Parathyroid adenoma (tissue), 2 donors: ENCODE data around the gene EDIL3.

ENCODE experiments used
- H2AFZ ChIP-seq: fragments of 300-600 bp; sonication (generic); one replicate; pipeline ENCODE4 v1.7.0; 2017; ENCODE audit warnings: antibody characterized with exemption, mild to moderate bottlenecking
- H3K27ac ChIP-seq: fragments of 300-600 bp; sonication (generic); one replicate; pipeline ENCODE4 v1.7.0; 2017
- H3K27me3 ChIP-seq: fragments of 300-600 bp; sonication (generic); one replicate; pipeline ENCODE4 v1.7.0; 2017; ENCODE audit warnings: low read length; ENCODE audit not compliant: control insufficient read depth, insufficient read depth
- H3K36me3 ChIP-seq: fragments of 300-600 bp; sonication (generic); one replicate; pipeline ENCODE4 v1.7.0; 2017; ENCODE audit warnings: low read length; ENCODE audit not compliant: control insufficient read depth, insufficient read depth
- H3K4me1 ChIP-seq: fragments of 300-600 bp; sonication (generic); one replicate; pipeline ENCODE4 v1.7.0; 2017; ENCODE audit warnings: control low read depth
- H3K4me2 ChIP-seq: fragments of 300-600 bp; sonication (generic); one replicate; pipeline ENCODE4 v1.7.0; 2017; ENCODE audit warnings: low read length
- H3K4me3 ChIP-seq: fragments of 300-600 bp; sonication (generic); one replicate; pipeline ENCODE4 v1.7.0; 2017; ENCODE audit warnings: low read depth, low read length
- H3K79me2 ChIP-seq: fragments of 300-600 bp; sonication (generic); one replicate; pipeline ENCODE4 v1.7.0; 2017; ENCODE audit warnings: control low read depth
- H3K9ac ChIP-seq: fragments of 300-600 bp; sonication (generic); one replicate; pipeline ENCODE4 v1.7.0; 2017; ENCODE audit warnings: mild to moderate bottlenecking
- H3K9me3 ChIP-seq: fragments of 300-600 bp; sonication (generic); one replicate; pipeline ENCODE4 v1.7.0; 2017; ENCODE audit warnings: low read length; ENCODE audit not compliant: control insufficient read depth
- CTCF ChIP-seq: fragments of 300-600 bp; sonication (generic); IDR thresholded peaks from one replicate; pipeline ENCODE4 v1.7.0; 2017; ENCODE audit warnings: antibody characterized with exemption, mild to moderate bottlenecking
- donor health status: primary hyperparathyroidism.

EDIL3 gene

GRCh38 chr5:84383296-84383815, 1.3 kb downstream of the EDIL3 start:
- no peaks in the 10 kb centered on the region for H3K4me1 ChIP-seq
- no peaks in the 10 kb centered on the region for H3K36me3 ChIP-seq
- H3K9ac ChIP-seq, result no peak overlapping the region
- no peaks in the 10 kb centered on the region for H3K9me3 ChIP-seq
- H3K79me2 ChIP-seq, result no peaks in the 10 kb centered on the region
- H2AFZ ChIP-seq, result no peak overlapping the region
- H3K27ac ChIP-seq, result no peak overlapping the region
- no peak for TF ChIP-seq CTCF
- H3K4me3 ChIP-seq, result peak overlapping the region; percentile 39
- no peaks in the 10 kb centered on the region for H3K27me3 ChIP-seq
- H3K4me2 ChIP-seq, result peak overlapping the region; percentile 76

GRCh38 chr5:84382363-84383295, 2.1 kb downstream of the EDIL3 start:
- H3K9ac ChIP-seq, result no peak overlapping the region
- peak overlapping the region; percentile 33 for H2AFZ ChIP-seq
- no peak for TF ChIP-seq CTCF
- H3K27ac ChIP-seq, result no peak overlapping the region
- H3K27me3 ChIP-seq, result no peaks in the 10 kb centered on the region
- peak overlapping the region; percentile 24 for H3K4me2 ChIP-seq
- peak overlapping the region; percentile 38 for H3K4me3 ChIP-seq
- no peaks in the 10 kb centered on the region for H3K4me1 ChIP-seq
- H3K79me2 ChIP-seq, result no peaks in the 10 kb centered on the region
- H3K9me3 ChIP-seq, result no peaks in the 10 kb centered on the region
- no peaks in the 10 kb centered on the region for H3K36me3 ChIP-seq

- Histone ChIP-seq H3K27ac (no peak overlapping the region), H3K9ac (no peak overlapping the region), H3K4me1 (no peaks in the 10 kb centered on the region), H3K4me2 (peak overlapping the region; percentile 24), H3K4me3 (peak overlapping the region; percentile 38), H3K9me3 (no peaks in the 10 kb centered on the region), H2AFZ (no peak overlapping the region), H3K79me2 (no peaks in the 10 kb centered on the region), H3K27me3 (no peaks in the 10 kb centered on the region), H3K36me3 (no peaks in the 10 kb centered on the region)
- no peak for TF ChIP-seq CTCF
Observed at GRCh38 chr5:84381502-84382362, 2.9 kb downstream of the EDIL3 start.

GRCh38 chr5:84379749-84380148, 4.9 kb downstream of the EDIL3 start:
- Histone ChIP-seq H3K4me1 (no peaks in the 10 kb centered on the region), H3K27me3 (no peaks in the 10 kb centered on the region), H3K9ac (no peak overlapping the region), H3K9me3 (no peaks in the 10 kb centered on the region), H2AFZ (no peak overlapping the region), H3K79me2 (no peaks in the 10 kb centered on the region), H3K4me2 (no peak overlapping the region), H3K36me3 (no peaks in the 10 kb centered on the region), H3K27ac (no peak overlapping the region), H3K4me3 (no peak overlapping the region)
- TF ChIP-seq CTCF, result no peak
